Thyroid gland (tissue), 4 donors: ENCODE results near the gene ATRN.

Experiments used
- CTCF ChIP-seq, 6 experiments: fragments of 200-600 bp in 3 of 6; fragments of 450-650 bp in 3 of 6; sonication (generic) in 3 of 6; IDR thresholded peaks; one replicate each; pipeline ENCODE4 v1.5.1; 2016 to 2019; ENCODE audit warnings: antibody characterized with exemption in 6 of 6, mild to moderate bottlenecking in 2 of 6, inconsistent platforms in 1 of 6, moderate library complexity in 1 of 6
- POLR2A ChIP-seq, 2 donors: fragments of 450-650 bp; IDR thresholded peaks; one replicate each; pipeline ENCODE4 v1.6.1; 2017; ENCODE audit warnings: antibody characterized with exemption in 2 of 2, mild to moderate bottlenecking in 2 of 2, moderate library complexity in 1 of 2

- TF ChIP-seq CTCF (IDR thresholded peaks at IDR 0.05), result no peak
- no peak for TF ChIP-seq POLR2A (IDR thresholded peaks at IDR 0.05)
Measured at GRCh38 chr20:3483309-3483708, 12.5 kb downstream of the ATRN start.
